Spleen (tissue), 13 donors: ENCODE data around the gene KRT83. TPM values are rescaled to one million over a fixed set of nuclear protein-coding genes. Genes with fewer than 3 reads are reported as not detected.

Experiments used
- DNase-seq: peaks from one replicate; pipeline ENCODE4 v3.0.0-alpha.2; 2020
- H3K27ac ChIP-seq, 8 donors: fragments of 200-600 bp; sonication (generic) in 7 of 8; 1 replicate in 4 of 8; 2 replicates in 4 of 8; pipeline versions ENCODE4 v1.5.0 to v1.8.0; 2016 to 2021; ENCODE audit warnings: inconsistent platforms in 4 of 8, mild to moderate bottlenecking in 4 of 8, moderate library complexity in 1 of 8
- H3K27me3 ChIP-seq, 7 donors: fragments of 200-600 bp; sonication (generic) in 6 of 7; replicated peaks in 1 of 7; 1 replicate in 4 of 7; 2 replicates in 3 of 7; pipeline versions ENCODE4 v1.5.0 to v1.8.0; 2016 to 2021; ENCODE audit warnings: inconsistent platforms in 3 of 7, mild to moderate bottlenecking in 1 of 7
- H3K36me3 ChIP-seq, 6 donors: fragments of 200-600 bp; sonication (generic) in 5 of 6; 1 replicate in 4 of 6; 2 replicates in 2 of 6; pipeline versions ENCODE4 v1.5.0 to v1.8.0; 2016 to 2021; ENCODE audit warnings: inconsistent platforms in 2 of 6
- H3K4me1 ChIP-seq, 6 donors: fragments of 200-600 bp; sonication (generic) in 5 of 6; 1 replicate in 3 of 6; 2 replicates in 3 of 6; pipeline versions ENCODE4 v1.5.0 to v1.8.0; 2016 to 2021; ENCODE audit warnings: inconsistent platforms in 3 of 6
- H3K4me3 ChIP-seq, 8 donors: fragments of 200-600 bp; sonication (generic) in 7 of 8; 1 replicate in 4 of 8; 2 replicates in 4 of 8; pipeline versions ENCODE4 v1.5.0 to v1.8.0; 2016 to 2021; ENCODE audit warnings: inconsistent platforms in 4 of 8, mild to moderate bottlenecking in 4 of 8, moderate library complexity in 2 of 8
- H3K9me3 ChIP-seq, 8 donors: fragments of 200-600 bp; sonication (generic) in 7 of 8; 1 replicate in 4 of 8; 2 replicates in 4 of 8; pipeline versions ENCODE4 v1.5.0 to v1.8.0; 2016 to 2021; ENCODE audit warnings: inconsistent platforms in 4 of 8
- CTCF ChIP-seq, 11 experiments: fragments of 200-600 bp in 7 of 11; fragments of 450-650 bp in 4 of 11; sonication (generic) in 4 of 11; IDR thresholded peaks in 8 of 11; conservative IDR thresholded peaks in 3 of 11; 1 replicate in 7 of 11; 2 replicates in 4 of 11; pipeline versions ENCODE4 v1.4.0 to v1.8.0; 2016 to 2021; ENCODE audit warnings: antibody characterized with exemption in 11 of 11, inconsistent platforms in 4 of 11, mild to moderate bottlenecking in 1 of 11
- POLR2A ChIP-seq, 3 donors: fragments of 450-650 bp; IDR thresholded peaks; one replicate each; pipeline ENCODE4 v1.5.1; 2017; ENCODE audit warnings: antibody characterized with exemption in 3 of 3, mild to moderate bottlenecking in 1 of 3
- POLR2AphosphoS5 ChIP-seq, 3 donors: sonication (generic); formaldehyde crosslinking; IDR thresholded peaks; one replicate each; pipeline ENCODE4 v1.5.1; 2017; ENCODE audit warnings: antibody characterized with exemption in 3 of 3
- WGBS, 5 donors: extraction: QIAGEN DNeasy Blood & Tissue Kit in 3 of 5; methylation state at CpG; one replicate each; pipeline versions ENCODE4 v1.1.5 to v1.1.7; 2013 to 2018; 5-methylcytosine and 5-hydroxymethylcytosine counted together
- intact Hi-C: fragments of 100-400 bp; cut with DNase I; formaldehyde crosslinking; loops from one replicate; pipeline ENCODE4 v1.15.0; 2023; ENCODE audit warnings: low total_unique reads
- long read RNA-seq, 2 donors: transcript quantifications; one replicate each; lab custom pipeline, GENCODE V29; 2026
- polyA plus RNA-seq, 3 donors: library from polyadenylated mRNA; stranded (reverse); fragments of 200-250 nt; gene quantifications; one replicate each; pipeline ENCODE4 v1.2.1, GENCODE V29; 2013
- total RNA-seq, 7 donors: library from RNA; depleted of rRNA in 3 of 7; stranded (reverse); fragments of >200 nt in 3 of 7; fragmentation: NEBNext Ultra II Directional in 4 of 7; extraction: Animal tissue kit (Norgen Biotek cat#: 25700) in 4 of 7; gene quantifications; one replicate each; pipeline versions ENCODE4 v1.1.0 to v1.2.1, GENCODE V29; 2016 to 2021
- donor health status: healthy with polysubstance abuse.
- donor health status: DM: no; HTN: no; CAD: no; lungs with moderate emphysema.
- donor health status: DM: no; HTN: no; CAD: no.
- donor health status: Bipolar disorder and iron deficiency.
- donor health status: healthy.
- donor health status: DM: no; HTN: no; CAD: no.
- donor health status: DM: yes; HTN: yes; CAD: no.

The KRT83 gene
- total RNA-seq: not detected
- not detected for polyA plus RNA-seq
- long read RNA-seq, donor 1: 0 reads
- long read RNA-seq, donor 2: 0 reads

GRCh38 chr12:52320784-52321400 is at the start of gene KRT83:
Gene KRT83, minus strand, starts transcription at chr12:52321398. Its CDS starts 63 bp downstream, at chr12:52321335.
- DNase-seq: peak; percentile 55
- intact Hi-C loops: no loop called here
- no peak for TF ChIP-seq POLR2A (IDR thresholded peaks at IDR 0.05)
- no peak for TF ChIP-seq POLR2AphosphoS5 (IDR thresholded peaks at IDR 0.05)
- no peak for TF ChIP-seq CTCF (IDR thresholded peaks at IDR 0.05 in 8 of 11, conservative IDR thresholded peaks at IDR 0.05 in 3 of 11)
- Histone ChIP-seq H3K27me3 (peaks cover 0 to 54% (median 7%) of the 10 kb centered on the region in 7 donors), H3K4me1 (no peaks in the 10 kb centered on the region), H3K27ac (no peak within 1 kb of the TSS), H3K4me3 (no peak within 1 kb of the TSS), H3K9me3 (no peaks in the 10 kb centered on the region), H3K36me3 (no peaks in the 10 kb centered on the region)
- WGBS, 5 donors: 64 to 79% (median 71%) methylated on average over 25 to 35 of the region's 35 CpGs

GRCh38 chr12:52369809-52370208 is 48.6 kb upstream of the KRT83 start:
- Histone ChIP-seq H3K27me3 (peaks cover 0 to 24% (median 0%) of the 10 kb centered on the region in 7 donors), H3K27ac (no peak overlapping the region), H3K36me3 (no peaks in the 10 kb centered on the region), H3K4me3 (no peak overlapping the region), H3K4me1 (peaks cover 0 to 12% (median 0%) of the 10 kb centered on the region in 6 donors), H3K9me3 (peaks cover 0 to 9% (median 0%) of the 10 kb centered on the region in 8 donors)
- TF ChIP-seq POLR2A (IDR thresholded peaks at IDR 0.05) (no peak), POLR2AphosphoS5 (IDR thresholded peaks at IDR 0.05) (no peak), CTCF (IDR thresholded peaks at IDR 0.05 in 8 of 11, conservative IDR thresholded peaks at IDR 0.05 in 3 of 11) (no peak)
- peak; percentile 44 for DNase-seq
- intact Hi-C loops: loop anchor here (5.0 to 10.0 kb wide), 2 partner anchors 507 to 615 kb away; no protein-coding TSS in a partner anchor
- WGBS, 5 donors: 50 to 83% (median 75%) methylated on average over 2 to 6 of the region's 6 CpGs

- Histone ChIP-seq H3K4me1 (peaks cover 0 to 12% (median 0%) of the 10 kb centered on the region in 6 donors), H3K27ac (no peak overlapping the region), H3K27me3 (peaks cover 0 to 24% (median 0%) of the 10 kb centered on the region in 7 donors), H3K9me3 (peaks cover 0 to 7% (median 0%) of the 10 kb centered on the region in 8 donors), H3K4me3 (no peak overlapping the region), H3K36me3 (no peaks in the 10 kb centered on the region)
- no peak for TF ChIP-seq POLR2A (IDR thresholded peaks at IDR 0.05)
- TF ChIP-seq POLR2AphosphoS5 (IDR thresholded peaks at IDR 0.05): no peak
- no peak for TF ChIP-seq CTCF (IDR thresholded peaks at IDR 0.05 in 8 of 11, conservative IDR thresholded peaks at IDR 0.05 in 3 of 11)
- intact Hi-C loops: no loop called here
- DNase-seq: peak; percentile 35
- WGBS, 5 donors: 59 to 86% (median 71%) methylated on average over 3 of the region's 3 CpGs
Observed at GRCh38 chr12:52369211-52369610, 48.0 kb upstream of the KRT83 start.

- intact Hi-C loops: no loop called here
- no peaks in the 10 kb centered on the region for H3K9me3 ChIP-seq
- no peak overlapping the region for H3K4me3 ChIP-seq
- WGBS, 5 donors: 56 to 82% (median 65%) methylated on average over 3 of the region's 3 CpGs
- H3K36me3 ChIP-seq: no peaks in the 10 kb centered on the region
- TF ChIP-seq CTCF (IDR thresholded peaks at IDR 0.05 in 8 of 11, conservative IDR thresholded peaks at IDR 0.05 in 3 of 11): no peak
- no peak for TF ChIP-seq POLR2A (IDR thresholded peaks at IDR 0.05)
- TF ChIP-seq POLR2AphosphoS5 (IDR thresholded peaks at IDR 0.05): no peak
- H3K4me1 ChIP-seq: peaks cover 0 to 12% (median 0%) of the 10 kb centered on the region in 6 donors
- H3K27ac ChIP-seq: no peak overlapping the region
- no peak for DNase-seq
- peaks cover 0 to 24% (median 0%) of the 10 kb centered on the region in 7 donors for H3K27me3 ChIP-seq
Observed at GRCh38 chr12:52368508-52368907, 47.3 kb upstream of the KRT83 start.
